T-helper 1 cell (primary cell): ENCODE data around the gene RLIM.
"Not testable (repeated sequence)": the region's sequence is repeated elsewhere in the genome, so short reads cannot be mapped to it uniquely, and the experiment has no call there.

Experiments used
- DNase-seq, 5 donors: peaks; one replicate each; pipeline ENCODE4 v3.0.0-alpha.2; 2012 to 2020
- total RNA-seq, 4 donors: gene quantifications; one replicate each; lab custom pipeline; 2026; lab: John Stamatoyannopoulos, UW

RLIM gene
- 215 to 349 (median 290) reads per million in 4 donors for total RNA-seq

DNA sequence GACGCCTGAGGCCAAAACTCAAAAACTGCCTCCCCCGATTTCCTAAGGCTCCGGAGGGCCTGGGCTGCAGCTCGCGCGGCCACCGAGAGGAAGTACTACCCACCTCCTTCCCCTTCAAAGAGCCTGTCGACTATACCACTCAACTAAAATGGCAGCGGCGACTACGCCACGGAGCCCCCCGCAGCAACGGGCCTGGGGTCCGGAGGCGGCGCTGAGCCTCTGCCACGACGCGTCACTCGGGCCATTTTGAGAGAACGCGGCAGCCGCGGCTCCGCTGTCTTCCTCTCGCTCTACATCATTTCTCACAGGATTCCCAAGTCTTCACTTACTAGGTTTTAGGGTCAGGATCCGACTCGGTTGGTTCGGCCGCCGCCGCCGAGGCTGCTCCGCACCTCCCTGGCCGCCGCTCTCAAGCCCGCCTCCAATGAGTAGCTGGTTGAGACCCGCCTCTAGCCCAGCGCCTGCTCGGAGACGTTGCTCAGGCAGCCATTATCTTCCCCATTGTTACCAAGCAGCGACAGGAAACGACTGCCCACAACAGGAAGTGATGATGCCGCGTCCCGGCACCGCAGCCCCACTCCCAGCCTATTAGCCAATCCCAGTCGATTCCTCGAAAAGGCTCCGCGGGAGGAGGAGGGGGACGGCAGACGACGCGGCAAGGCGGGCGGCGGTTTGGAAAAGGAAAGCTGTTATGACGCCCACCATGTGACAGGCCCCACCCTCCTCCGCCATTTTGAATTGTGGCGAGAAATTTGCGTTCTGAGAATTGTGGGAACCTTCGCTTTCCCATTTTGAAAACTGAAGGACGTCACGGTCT lies at the start of gene RLIM:
RLIM (minus strand) TSS at position 532 of the 817 bp plus-strand sequence. CDS start 18,647 bp downstream, outside the sequence.
- DNase-seq = peak; percentile 85 to 95 (median 87)

DNA sequence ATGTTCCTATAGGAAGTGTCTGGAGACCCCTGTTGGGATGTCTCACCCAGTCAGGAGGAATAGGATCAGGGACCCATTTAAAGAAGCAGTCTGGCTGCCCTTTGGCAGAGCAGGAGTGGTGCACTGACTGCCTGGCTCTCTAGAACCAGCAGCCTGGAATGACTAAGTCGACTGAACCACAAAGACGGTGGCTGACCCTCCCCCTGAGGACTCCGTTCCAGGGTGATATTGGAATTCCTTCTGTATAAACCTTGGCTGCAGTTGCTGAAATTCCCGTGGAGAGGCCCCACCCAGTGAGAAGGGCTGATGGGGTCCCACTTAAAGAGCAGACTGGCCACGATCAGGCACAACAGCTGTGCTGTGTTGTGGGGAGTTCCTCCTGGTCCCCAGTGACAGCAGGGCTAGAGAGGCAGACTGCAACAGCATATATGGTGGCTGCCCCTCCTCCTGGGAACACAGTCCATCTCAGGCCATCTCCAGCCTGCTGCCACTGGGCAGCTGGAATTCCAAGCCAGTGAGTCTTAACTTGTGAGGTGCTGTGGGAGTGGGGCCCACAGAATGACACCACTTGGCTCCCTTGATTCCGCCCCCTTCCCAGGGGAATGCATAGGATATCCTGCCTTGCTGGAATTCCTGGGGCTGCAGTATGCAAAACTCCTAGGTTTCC lies 41.8 kb upstream of the RLIM start:
- DNase-seq = no peak

GRCh38 chrX:74654953-74655352 lies 40.5 kb upstream of the RLIM start:
- DNase-seq = not testable (repeated sequence)

DNA sequence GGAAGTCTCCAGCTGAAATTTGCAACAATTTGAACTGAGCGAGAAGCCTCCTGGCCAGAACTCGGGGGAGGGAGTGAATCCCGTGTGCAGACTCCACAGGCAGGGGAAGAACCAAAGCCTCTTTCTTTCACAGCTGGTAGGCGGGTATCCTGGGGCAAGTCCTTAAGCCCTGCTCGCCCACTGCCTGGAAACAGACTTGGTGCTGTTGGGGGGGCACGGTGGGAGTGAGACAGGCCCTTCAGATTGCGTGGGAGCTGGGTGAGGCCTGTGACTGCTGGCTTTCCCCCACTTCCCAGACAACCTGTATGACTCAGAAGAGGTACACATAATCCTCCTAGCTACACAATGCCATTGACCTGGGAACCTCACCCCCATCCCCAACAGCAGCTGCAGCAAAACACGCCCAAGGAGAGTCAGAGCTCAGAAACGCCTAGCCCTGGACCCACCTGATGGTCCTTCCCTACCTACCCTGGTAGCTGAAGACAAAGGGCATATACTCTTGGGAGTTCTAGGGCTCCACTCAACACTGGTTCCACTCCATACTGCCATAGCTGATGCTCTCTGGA lies 22.4 kb upstream of the RLIM start:
- no peak for DNase-seq

- DNase-seq = peak in 1 of 5 donors; percentile 9
Measured at GRCh38 chrX:74613370-74614092, 893 bp downstream of the RLIM start.

GRCh38 chrX:74606799-74607198 lies 7.6 kb downstream of the RLIM start:
- no peak for DNase-seq

DNA sequence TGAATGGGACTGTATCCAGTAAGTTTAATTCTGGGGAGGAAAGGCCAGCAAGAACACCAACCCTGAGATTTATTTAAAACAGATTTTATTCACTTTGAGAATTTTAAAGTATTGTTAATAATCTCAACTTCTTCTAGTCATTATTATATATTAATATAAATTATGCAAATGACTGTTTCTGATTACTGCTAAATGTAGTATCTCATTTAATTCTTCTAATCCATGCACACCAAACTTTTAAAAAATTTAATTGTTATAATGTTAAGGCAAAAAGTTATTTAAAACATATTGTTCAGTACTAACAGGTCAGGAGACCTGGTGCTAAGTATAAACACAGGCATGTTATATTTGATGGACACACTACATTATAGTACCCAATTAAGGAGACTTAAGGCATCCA lies 8.1 kb downstream of the RLIM start:
- no peak for DNase-seq

DNA sequence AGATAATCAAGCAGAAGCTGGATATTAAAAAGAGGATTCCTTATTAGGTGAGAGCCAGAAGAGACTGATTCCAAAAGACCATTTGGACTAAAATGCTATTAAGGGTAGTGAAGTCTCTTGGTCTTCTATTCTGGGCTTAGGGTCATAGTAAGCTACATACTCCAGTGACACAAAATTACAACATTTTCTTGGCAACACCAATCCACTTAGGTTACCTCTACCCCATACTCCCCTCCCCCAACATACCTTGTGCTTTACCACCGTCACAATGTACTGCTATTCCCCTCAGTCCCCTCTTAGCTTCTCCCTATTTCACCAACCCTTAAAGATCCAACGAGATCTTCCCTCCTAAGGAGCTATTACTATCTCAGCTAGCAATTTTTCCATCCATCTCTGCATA lies 11.4 kb downstream of the RLIM start:
- DNase-seq = no peak

DNA sequence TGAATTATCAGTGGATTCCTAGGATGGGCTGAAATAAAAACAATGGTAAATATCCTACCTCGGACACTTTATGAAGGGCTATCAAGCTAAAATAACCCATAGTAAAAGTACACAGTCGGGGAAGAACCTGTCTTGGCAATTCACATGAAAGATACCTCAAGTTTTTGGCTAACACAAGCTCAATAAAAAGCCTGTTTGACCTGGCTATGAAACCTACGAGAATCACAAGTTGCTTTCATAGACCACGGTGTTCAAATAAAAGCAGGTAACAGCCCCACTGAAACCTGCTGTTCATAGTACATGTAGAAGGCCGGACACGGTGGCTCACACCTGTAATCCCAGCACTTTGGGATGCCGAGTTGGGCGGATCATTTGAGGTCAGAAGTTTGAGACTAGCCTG lies 12.3 kb downstream of the RLIM start:
- no peak for DNase-seq

GRCh38 chrX:74593593-74593992 lies 20.8 kb downstream of the RLIM start:
- no peak for DNase-seq

GRCh38 chrX:74585766-74586165 lies 28.7 kb downstream of the RLIM start:
- DNase-seq = no peak

- no peak for DNase-seq
Measured at GRCh38 chrX:74579597-74580198, 34.7 kb downstream of the RLIM start.

- DNase-seq = peak in 1 of 5 donors; percentile 29
Measured at GRCh38 chrX:74578137-74578536, 36.3 kb downstream of the RLIM start.

DNA sequence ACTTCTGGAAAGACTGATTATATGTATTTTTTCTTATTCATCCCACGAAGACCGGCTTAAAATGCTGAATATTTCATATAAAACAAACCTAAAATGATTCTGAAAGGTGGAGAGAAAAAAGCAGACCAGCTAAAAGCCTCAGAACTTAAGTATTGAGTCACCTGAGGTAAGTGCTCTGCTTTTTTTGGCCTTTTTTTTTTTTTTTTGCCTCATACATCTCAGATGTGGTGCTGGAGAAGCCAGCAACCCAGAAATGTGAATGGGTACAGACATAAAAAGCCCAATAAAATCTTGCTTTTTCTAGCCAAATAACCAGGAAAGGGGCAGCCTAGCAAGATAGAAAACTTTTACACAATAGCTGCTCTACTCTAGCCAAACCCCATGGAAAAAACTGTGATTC lies 57.0 kb downstream of the RLIM start:
- no peak for DNase-seq

DNA sequence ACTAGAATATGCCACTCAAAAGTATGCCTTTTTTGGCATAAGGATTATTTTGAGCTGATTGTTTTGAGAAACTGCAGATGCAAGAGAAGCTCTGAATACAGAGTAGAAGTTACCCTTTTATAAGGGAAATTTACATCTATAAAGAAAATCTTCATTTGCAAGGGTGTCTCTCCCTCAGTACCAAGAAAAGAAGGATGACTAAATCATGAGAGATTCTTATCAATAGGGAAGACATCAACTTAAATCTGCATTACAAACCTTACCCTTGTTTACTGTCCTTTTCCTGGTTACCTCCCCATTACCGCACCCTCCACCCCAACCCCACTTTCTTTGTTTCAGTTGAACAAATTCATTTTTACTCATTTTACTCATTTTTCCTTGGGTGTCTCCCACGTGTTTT lies 62.5 kb downstream of the RLIM start:
- DNase-seq = no peak

GRCh38 chrX:74550295-74550802 lies 64.1 kb downstream of the RLIM start:
- peak; percentile 63 to 78 (median 74) for DNase-seq

DNA sequence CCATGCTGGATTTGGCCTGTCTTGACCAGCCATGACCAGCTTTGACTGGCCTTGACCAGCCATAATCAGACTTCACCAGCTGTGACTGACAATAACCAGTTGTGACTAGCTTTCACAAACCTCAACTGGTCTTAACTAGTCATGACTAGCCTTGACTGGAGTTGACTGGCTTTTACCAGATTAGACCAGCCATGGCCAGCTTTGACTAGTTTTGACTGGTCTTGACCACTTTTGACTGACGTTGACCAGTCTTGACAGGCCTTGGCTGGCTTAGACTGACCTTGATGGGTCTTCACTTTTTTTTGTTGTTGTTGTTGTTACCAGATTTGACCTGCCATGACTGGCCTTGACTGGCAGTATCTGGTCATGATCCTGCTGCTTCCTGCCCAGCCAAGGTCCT lies 67.4 kb downstream of the RLIM start:
- no peak for DNase-seq

DNA sequence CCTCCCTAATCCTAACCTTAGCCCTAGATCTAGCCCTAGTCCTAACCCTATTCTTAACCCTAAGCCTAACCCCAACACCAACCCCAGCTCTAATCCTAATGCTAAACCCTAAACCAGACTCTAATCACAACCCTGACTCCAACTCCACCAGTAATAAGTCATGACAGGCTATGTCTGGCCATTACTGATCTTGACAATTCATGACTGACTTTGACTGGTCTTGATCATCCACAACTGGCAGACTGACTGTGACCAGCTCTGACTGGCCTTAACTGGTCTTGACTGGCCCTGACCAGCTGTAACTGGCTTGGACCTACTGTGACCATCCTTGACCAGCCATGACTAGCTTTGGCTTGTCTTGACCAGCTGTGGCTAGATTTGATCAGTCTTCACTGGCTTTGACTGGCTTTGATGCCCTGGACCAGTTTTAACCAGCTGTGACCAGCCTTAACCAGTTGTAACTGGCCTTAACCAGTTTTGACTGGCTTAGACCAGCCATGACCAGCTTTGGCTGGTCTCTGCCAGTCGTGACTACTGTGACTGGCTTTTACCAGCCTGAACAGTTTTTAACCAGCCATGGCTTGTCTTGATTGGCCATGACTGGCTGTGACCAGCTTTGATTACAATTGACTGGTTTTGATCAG lies 68.4 kb downstream of the RLIM start:
- no peak for DNase-seq

- no peak for DNase-seq
Measured at GRCh38 chrX:74540635-74541249, 73.7 kb downstream of the RLIM start.

- peak in 1 of 5 donors; percentile 16 for DNase-seq
Measured at GRCh38 chrX:74536832-74537371, 77.5 kb downstream of the RLIM start.
